Femur (tissue), 1 donor: ENCODE measurements around the gene CHPF.

ENCODE experiments used
- DNase-seq: peaks from one replicate; pipeline ENCODE4 v3.0.0-alpha.2; 2017

The CHPF gene

GRCh38 chr2:219510512-219511135, 33.0 kb downstream of the CHPF start:
- DNase-seq = no peak

- DNase-seq = peak; percentile 76
Observed at GRCh38 chr2:219509780-219510511, 33.7 kb downstream of the CHPF start.

GRCh38 chr2:219508971-219509779, 34.4 kb downstream of the CHPF start:
- peak; percentile 59 for DNase-seq

- no peak for DNase-seq
Observed at GRCh38 chr2:219508444-219508734, 35.2 kb downstream of the CHPF start.

- no peak for DNase-seq
Observed at GRCh38 chr2:219507581-219508443, 35.8 kb downstream of the CHPF start.

GRCh38 chr2:219506802-219507526, 36.6 kb downstream of the CHPF start:
- no peak for DNase-seq

GRCh38 chr2:219506153-219506801, 37.3 kb downstream of the CHPF start:
- no peak for DNase-seq

- DNase-seq = no peak
Observed at GRCh38 chr2:219505585-219505984, 38.0 kb downstream of the CHPF start.

- no peak for DNase-seq
Observed at GRCh38 chr2:219502618-219503017, 41.0 kb downstream of the CHPF start.

- no peak for DNase-seq
Observed at GRCh38 chr2:219501849-219502248, 41.8 kb downstream of the CHPF start.

GRCh38 chr2:219500135-219500534, 43.5 kb downstream of the CHPF start:
- DNase-seq = no peak

- no peak for DNase-seq
Observed at GRCh38 chr2:219499555-219499954, 44.1 kb downstream of the CHPF start.

GRCh38 chr2:219499058-219499307, 44.6 kb downstream of the CHPF start:
- no peak for DNase-seq

- DNase-seq = peak; percentile 99
Observed at GRCh38 chr2:219498280-219499057, 45.1 kb downstream of the CHPF start, which contains the start of gene GMPPA. TSS of gene GMPPA (plus strand) at chr2:219498891. CDS start at chr2:219499976, 1,085 bp downstream.

- peak; percentile 90 for DNase-seq
Observed at GRCh38 chr2:219497495-219498279, 45.9 kb downstream of the CHPF start.

- no peak for DNase-seq
Observed at GRCh38 chr2:219496825-219497494, 46.6 kb downstream of the CHPF start.

- no peak for DNase-seq
Observed at GRCh38 chr2:219496247-219496824, 47.3 kb downstream of the CHPF start.

GRCh38 chr2:219495531-219496122, 48.0 kb downstream of the CHPF start:
- peak; percentile 68 for DNase-seq
